Fibroblast of villous mesenchyme (primary cell): ENCODE results near the gene GPRC5B. TPM values are rescaled to one million over a fixed set of nuclear protein-coding genes. Genes with fewer than 3 reads are reported as not detected.

ENCODE experiments used
- DNase-seq: peaks from one replicate; pipeline ENCODE4 v3.0.0-alpha.2; 2010; ENCODE audit warnings: low read depth
- H3K4me3 ChIP-seq: 2 replicates; pipeline ENCODE4 v1.5.1; 2011; ENCODE audit warnings: low read depth, mild to moderate bottlenecking, low read length
- CTCF ChIP-seq: IDR thresholded peaks from 2 replicates; pipeline ENCODE4 v1.5.1; 2012; ENCODE audit warnings: low read depth, mild to moderate bottlenecking, low read length; ENCODE audit not compliant: insufficient read depth
- total RNA-seq: library from RNA; depleted of rRNA; stranded (reverse); fragments of >200 nt; gene quantifications from 2 replicates; pipeline ENCODE4 v1.2.3, GENCODE V29; 2012

Gene GPRC5B
- total RNA-seq, 1 donor, result 21.6 TPM

- no peak for DNase-seq
- H3K4me3 ChIP-seq, result no peak overlapping the region
- TF ChIP-seq CTCF, result no peak
Measured at GRCh38 chr16:19861811-19862327, 22.8 kb downstream of the GPRC5B start.

GRCh38 chr16:19861133-19861532 is 23.5 kb downstream of the GPRC5B start:
- DNase-seq, result no peak
- no peak overlapping the region for H3K4me3 ChIP-seq
- TF ChIP-seq CTCF, result no peak

DNA sequence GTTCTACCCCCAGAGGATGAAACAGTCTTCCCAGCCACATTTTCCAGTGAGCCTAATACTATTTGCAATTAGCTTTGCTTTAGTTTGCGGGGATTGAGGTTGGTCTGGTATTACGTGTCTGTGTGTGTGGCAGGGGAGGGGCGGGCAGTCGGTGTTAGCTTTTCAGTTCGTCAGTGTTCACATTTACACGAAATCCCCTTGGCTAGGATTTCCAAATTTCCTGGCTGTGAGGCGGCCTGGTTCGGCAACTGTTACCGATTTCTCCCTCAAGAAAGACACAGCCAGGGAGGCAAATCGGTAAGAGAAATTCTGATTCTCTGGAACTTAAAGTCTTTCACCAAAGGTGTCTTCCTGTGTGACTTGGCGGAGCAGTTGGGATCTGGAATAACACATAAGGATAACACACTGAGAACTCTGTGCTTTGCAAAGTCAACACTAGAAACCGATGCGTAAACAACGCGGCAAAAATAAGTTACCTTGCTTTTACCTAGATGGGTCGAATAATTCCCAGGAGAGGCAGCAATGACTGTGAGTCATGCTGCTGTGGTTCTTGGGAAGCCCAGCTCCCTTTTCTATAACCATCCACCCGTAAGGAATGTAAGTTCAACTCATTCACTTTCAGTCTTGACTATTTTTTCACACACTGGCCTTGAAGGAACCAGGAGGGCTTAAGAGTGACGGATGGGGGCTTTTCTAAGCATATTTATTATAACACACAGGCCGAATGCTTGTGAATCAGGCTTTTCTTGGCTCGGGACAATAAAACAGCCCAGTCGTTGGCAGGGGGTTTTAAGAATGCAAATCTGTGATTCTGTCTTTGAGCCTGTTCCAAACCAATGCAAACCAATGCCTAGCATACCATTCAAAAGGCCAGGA is 24.2 kb downstream of the GPRC5B start:
- TF ChIP-seq CTCF, result no peak
- H3K4me3 ChIP-seq, result no peak overlapping the region
- peak; percentile 31 for DNase-seq

DNA sequence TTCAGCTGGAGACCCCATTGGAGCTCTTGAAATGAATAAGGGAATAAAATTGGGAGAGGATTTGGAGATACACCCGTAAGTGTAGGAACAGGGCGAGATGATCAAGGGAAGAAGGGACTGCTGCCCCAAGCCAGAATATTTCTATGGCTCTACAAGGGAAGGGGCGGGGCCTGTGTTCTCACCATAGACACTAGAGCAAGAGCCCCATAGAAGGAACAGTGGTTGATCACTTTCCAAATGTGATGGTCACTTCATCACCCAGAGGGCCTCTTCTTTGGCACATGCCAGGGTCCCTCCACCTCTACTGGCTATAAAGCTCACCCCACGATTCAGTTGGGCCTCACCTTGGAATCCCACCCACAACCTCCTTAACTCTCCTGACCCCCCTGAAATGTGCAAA is 25.0 kb downstream of the GPRC5B start:
- no peak overlapping the region for H3K4me3 ChIP-seq
- no peak for DNase-seq
- no peak for TF ChIP-seq CTCF

- TF ChIP-seq CTCF, result no peak
Measured at GRCh38 chr16:19859166-19859565, 25.5 kb downstream of the GPRC5B start.

GRCh38 chr16:19858340-19859018 is 26.2 kb downstream of the GPRC5B start:
- H3K4me3 ChIP-seq, result no peak overlapping the region
- no peak for TF ChIP-seq CTCF
- peak; percentile 14 for DNase-seq

More at GRCh38 chr16:19859166-19859565, 25.5 kb downstream of the GPRC5B start:
- no peak overlapping the region for H3K4me3 ChIP-seq
- DNase-seq, result no peak
